GM21619 (cell line): Measurements from ENCODE around the gene RIN2.

ENCODE experiments used
- ATAC-seq: cut with Tn5 transposase; IDR thresholded peaks from one replicate; pipeline ENCODE4 v1.9.1; 2021; ENCODE audit not compliant: unreplicated experiment

Gene RIN2

GRCh38 chr20:19758133-19758500 is at the start of gene RIN2:
TSS of gene RIN2 (plus strand) at chr20:19758258. CDS start at chr20:19889602, 131,344 bp downstream.
- no peak for ATAC-seq

- no peak for ATAC-seq
Observed at GRCh38 chr20:19709635-19710335, 48.3 kb upstream of the RIN2 start.

- ATAC-seq: no peak
Observed at GRCh38 chr20:19710336-19711120, 47.5 kb upstream of the RIN2 start.

- no peak for ATAC-seq
Observed at GRCh38 chr20:19711126-19711525, 46.9 kb upstream of the RIN2 start.

GRCh38 chr20:19712721-19713260 is 45.3 kb upstream of the RIN2 start:
- no peak for ATAC-seq

GRCh38 chr20:19713822-19714578 is 44.1 kb upstream of the RIN2 start:
- no peak for ATAC-seq

GRCh38 chr20:19714579-19714840 is 43.5 kb upstream of the RIN2 start:
- no peak for ATAC-seq

- no peak for ATAC-seq
Observed at GRCh38 chr20:19715986-19716385, 42.1 kb upstream of the RIN2 start.

GRCh38 chr20:19718880-19719279 is 39.2 kb upstream of the RIN2 start:
- ATAC-seq: no peak

- ATAC-seq: no peak
Observed at GRCh38 chr20:19720991-19721390, 37.1 kb upstream of the RIN2 start.

GRCh38 chr20:19723051-19723450 is 35.0 kb upstream of the RIN2 start:
- ATAC-seq: no peak

GRCh38 chr20:19723813-19724430 is 34.1 kb upstream of the RIN2 start:
- ATAC-seq: no peak

GRCh38 chr20:19725373-19725772 is 32.7 kb upstream of the RIN2 start:
- no peak for ATAC-seq

- no peak for ATAC-seq
Observed at GRCh38 chr20:19725814-19726525, 32.1 kb upstream of the RIN2 start.

- ATAC-seq: no peak
Observed at GRCh38 chr20:19727251-19727847, 30.7 kb upstream of the RIN2 start.

- ATAC-seq: no peak
Observed at GRCh38 chr20:19729672-19730071, 28.4 kb upstream of the RIN2 start.

GRCh38 chr20:19730706-19731105 is 27.4 kb upstream of the RIN2 start:
- no peak for ATAC-seq

GRCh38 chr20:19734811-19735210 is 23.2 kb upstream of the RIN2 start:
- ATAC-seq: no peak

GRCh38 chr20:19735446-19735845 is 22.6 kb upstream of the RIN2 start:
- peak; percentile 45 for ATAC-seq

- ATAC-seq: peak; percentile 71
Observed at GRCh38 chr20:19737025-19737424, 21.0 kb upstream of the RIN2 start.
